NCI-H510A (cell line): ENCODE data around the gene KCTD18.

Experiments
- DNase-seq: peaks from one replicate; lab custom pipeline; 2025; lab: John Stamatoyannopoulos, UW

Gene KCTD18

GRCh38 chr2:200509612-200510433 lies at the start of gene KCTD18:
Gene KCTD18, minus strand, starts transcription at chr2:200510068. Its CDS starts 3,052 bp downstream, at chr2:200507016.
- DNase-seq, result peak; percentile 66

DNA sequence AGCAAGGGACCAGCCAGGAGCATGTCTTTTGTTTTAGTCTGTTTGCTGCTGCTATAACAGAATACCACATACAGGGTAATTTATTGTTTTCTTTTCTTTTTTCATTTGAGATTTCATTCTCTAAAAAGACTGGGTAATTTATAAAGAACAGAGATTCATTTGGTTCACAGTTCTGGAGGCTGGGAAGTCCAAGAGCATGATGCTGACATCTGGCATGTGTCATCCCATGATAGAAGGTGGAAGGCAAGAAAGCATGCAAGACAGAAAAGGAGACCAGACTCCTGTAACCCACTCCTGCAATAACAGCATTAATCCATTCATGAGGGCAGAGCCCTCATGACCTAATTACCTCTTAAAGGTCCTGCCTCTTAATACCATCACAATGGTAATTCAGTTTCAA lies 30.9 kb upstream of the KCTD18 start:
- no peak for DNase-seq

- DNase-seq, result no peak
Observed at GRCh38 chr2:200538139-200538538, 28.3 kb upstream of the KCTD18 start.

GRCh38 chr2:200534572-200534971 lies 24.7 kb upstream of the KCTD18 start:
- DNase-seq, result no peak

GRCh38 chr2:200533754-200534153 lies 23.9 kb upstream of the KCTD18 start:
- DNase-seq, result no peak

DNA sequence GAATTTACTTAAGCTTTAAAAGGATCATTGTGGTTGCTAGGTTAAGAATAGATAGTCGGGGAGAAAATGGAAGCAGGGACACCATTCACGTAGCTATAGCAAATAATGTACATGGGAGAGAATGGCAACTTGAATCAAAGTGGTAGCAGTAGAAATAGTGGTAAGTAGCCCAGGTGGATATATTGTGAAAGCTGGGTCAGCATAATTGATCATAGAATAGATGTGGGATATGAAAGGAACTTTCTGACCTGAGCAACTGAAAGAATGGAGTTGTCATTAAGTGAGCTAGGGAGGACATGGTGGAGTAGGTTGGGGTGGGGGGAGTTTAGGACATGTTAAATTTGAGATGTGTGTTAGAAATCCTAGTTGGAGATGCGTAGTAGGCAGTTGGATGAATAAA lies 18.4 kb upstream of the KCTD18 start:
- no peak for DNase-seq

- DNase-seq, result peak; percentile 86
Observed at GRCh38 chr2:200525882-200526651, 16.2 kb upstream of the KCTD18 start, which contains the start of gene SGO2. Gene SGO2, plus strand, starts transcription at chr2:200526207. Its CDS starts 6,769 bp downstream, at chr2:200532976.

- no peak for DNase-seq
Observed at GRCh38 chr2:200525551-200525881, 15.6 kb upstream of the KCTD18 start.

DNA sequence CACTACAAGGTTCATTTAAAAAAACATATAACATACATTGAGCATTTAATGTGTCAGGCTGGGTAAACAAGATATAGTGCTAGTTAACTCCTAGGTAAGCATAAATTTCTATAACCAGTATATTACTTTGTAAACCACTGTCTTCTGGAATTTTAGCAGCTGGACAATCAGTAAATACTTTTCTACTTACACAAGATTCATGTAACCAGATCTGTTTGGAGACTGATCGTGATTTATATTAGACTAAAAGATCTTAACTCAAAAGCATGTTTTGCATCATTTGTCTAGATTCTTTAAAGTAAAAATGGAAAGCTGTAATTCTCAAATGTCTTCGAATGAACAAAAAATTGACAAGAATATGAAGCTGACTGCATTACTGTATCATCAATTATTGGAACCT lies 15.2 kb upstream of the KCTD18 start:
- DNase-seq, result no peak

- DNase-seq, result no peak
Observed at GRCh38 chr2:200523604-200524003, 13.7 kb upstream of the KCTD18 start.

DNA sequence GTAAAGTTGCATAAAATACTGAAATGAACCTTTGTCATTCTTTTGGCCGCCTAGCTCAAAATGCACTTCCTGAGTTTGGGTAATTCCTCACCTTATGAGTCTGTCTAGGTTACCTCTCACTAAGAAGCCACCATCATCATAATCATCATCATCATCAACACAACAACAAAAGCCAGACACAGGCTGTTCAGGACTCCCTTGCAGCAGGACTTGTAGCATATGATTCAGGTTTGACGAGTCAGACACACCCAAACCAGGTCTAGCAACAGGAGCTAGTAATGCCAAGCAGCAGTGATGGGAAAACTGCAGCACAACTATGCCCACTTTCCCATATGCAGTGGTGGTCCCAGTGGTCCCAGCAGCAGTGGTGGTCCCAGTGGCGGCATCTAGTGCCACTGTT lies 13.3 kb upstream of the KCTD18 start:
- no peak for DNase-seq

- no peak for DNase-seq
Observed at GRCh38 chr2:200515155-200515554, 5.3 kb upstream of the KCTD18 start.

DNA sequence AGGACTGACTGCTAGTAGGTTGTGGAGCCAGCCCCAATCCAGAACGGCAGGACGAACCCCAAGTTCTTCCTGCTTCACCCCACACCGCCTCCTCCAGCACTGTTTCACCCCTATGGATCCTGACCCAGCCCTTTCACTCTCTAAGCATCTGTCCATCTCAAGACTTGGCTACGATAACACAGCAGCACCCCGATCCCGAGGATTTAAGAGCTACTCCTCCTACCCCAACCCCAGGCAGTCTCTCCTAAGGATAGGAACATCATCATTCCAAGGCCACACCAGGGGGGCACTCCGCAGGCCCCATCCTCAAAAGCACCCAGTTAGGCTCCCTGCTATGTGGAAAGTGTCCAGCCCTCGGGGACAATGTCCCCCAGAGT lies 645 bp downstream of the KCTD18 start:
- DNase-seq, result no peak

DNA sequence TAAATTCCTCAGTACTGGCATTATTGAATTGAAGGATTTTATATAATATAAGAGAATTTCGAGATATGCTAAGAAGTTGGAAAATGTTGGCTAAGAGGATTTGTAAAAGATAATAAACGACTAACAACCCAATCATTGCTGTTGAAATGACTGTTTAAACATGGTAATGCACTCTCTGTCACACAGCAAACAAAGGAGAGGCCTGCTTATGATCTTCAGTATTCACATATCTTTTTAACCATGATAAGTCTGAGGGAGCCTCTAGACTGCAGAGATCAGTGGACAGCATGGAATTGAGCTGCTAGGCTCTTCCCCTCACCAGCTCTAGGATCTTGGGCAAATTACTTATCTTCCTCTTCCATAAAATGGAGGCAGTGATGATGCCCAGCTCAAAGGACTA lies 2.7 kb downstream of the KCTD18 start:
- DNase-seq, result no peak

DNA sequence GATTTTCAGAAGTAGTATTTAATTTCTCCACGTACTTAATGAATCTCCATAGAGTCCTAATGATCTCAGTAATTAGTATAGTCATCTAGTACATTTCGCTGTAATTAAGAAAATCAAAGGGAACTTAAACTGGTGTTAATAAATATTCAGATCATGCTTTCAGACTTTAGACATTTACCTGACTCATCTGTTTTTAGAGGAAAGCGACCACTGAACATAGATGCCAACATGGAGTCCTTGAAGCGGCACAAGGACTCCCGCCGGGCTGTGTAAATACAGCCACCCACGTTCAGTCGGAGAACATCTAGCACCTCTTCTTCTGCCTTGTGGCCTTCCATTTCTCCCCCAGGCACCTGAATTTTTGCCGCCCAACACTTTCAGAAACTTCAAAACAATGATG lies 3.2 kb downstream of the KCTD18 start:
- peak; percentile 7 for DNase-seq

- no peak for DNase-seq
Observed at GRCh38 chr2:200502196-200502595, 7.7 kb downstream of the KCTD18 start.

DNA sequence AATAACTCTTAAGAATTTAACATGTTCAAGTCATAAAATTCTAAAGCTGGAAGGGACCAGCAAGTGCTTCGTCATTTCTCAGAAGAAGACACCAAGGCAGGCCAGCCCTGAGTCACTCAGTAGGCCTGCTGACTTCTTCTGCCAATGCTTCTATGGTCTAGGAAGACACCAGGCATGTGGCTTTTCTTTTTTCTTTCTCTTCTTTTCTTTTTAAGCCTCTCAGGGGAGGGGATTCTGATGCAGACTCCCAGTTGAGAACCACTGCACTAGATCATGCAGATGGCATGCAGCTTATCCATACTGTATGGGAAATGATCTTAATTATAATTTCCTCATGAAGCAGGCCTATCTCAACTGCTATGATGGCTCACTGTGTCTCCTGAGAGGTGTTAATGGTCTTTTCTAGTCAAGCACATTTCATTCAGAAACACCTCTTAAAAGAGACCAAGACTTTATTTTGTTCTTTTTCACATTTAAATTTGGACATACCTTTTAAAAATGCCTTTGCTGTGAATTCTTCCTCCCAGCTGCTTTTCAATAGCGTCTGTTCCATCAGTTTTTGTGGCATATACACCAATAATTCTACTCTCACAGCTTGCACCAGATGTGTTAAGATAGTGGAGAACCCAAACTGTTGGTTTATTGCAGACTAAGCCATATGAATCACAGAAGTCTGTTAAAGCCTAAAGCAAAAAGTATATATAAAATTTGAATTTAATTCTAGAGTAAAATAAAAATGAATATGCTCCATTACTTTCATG lies 11.3 kb downstream of the KCTD18 start:
- DNase-seq, result no peak

DNA sequence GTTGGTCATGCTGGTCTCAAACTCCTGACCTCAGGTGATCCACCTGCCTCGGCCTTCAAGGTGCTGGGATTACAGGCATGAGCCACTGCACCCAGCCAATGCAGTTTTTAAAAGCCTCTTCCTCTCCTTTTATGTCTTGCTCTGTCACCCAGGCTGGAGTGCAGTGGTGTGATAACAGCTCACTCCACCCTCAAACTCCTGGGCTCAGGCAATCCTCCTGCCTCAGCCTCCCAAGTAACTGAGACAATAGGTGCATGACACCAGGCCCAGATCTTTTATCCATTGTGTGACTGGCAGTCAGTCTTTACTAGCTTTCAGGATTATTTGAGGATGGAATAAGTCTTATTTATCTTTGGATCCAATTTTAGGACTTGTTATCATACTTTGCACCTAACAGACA lies 13.2 kb downstream of the KCTD18 start:
- no peak for DNase-seq

- no peak for DNase-seq
Observed at GRCh38 chr2:200494048-200494447, 15.8 kb downstream of the KCTD18 start.

GRCh38 chr2:200492656-200493055 lies 17.2 kb downstream of the KCTD18 start:
- DNase-seq, result no peak

- no peak for DNase-seq
Observed at GRCh38 chr2:200490001-200490400, 19.9 kb downstream of the KCTD18 start.

DNA sequence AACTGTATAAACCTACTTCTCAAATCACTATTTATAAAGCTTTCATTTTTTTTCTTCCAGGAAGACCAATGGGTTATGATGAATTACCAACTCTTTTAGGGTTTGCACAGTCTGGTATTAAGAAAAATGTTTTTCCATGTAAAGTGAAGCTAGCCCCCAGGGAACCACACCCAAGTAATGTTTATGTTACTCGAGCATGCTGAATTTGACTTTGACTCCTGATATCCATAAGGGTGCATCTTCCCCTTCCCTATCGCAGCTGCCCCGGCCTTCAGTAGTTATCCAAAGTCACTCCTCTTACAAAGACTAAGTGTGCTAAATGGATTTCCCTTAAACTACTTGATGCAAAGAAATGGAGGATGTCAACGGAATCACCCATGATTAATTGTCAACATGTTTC lies 21.7 kb downstream of the KCTD18 start:
- no peak for DNase-seq

GRCh38 chr2:200486529-200486928 lies 23.3 kb downstream of the KCTD18 start:
- no peak for DNase-seq
